Panc1 (cell line): Measurements from ENCODE around the gene TCEA3. TPM values are rescaled to one million over a fixed set of nuclear protein-coding genes. Genes with fewer than 3 reads are reported as not detected.

Experiments used
- ATAC-seq: fragments of 200-7000 bp; cut with Tn5 transposase; 2 replicates; pipeline ENCODE4 v1.9.1; 2020; ENCODE audit warnings: mild to moderate bottlenecking, moderate library complexity
- BruUV-seq: library from RNA; stranded (reverse); fragments of 400-500 nt; replicated peaks from 2 replicates; lab custom pipeline; 2021; lab: Mats Ljungman, UMichigan
- CTCF ChIA-PET: fragments of 300-600 bp; sonication (Branson Sonifier 250); formaldehyde crosslinking; loops from one replicate; lab custom pipeline; 2022; ENCODE audit warnings: antibody characterized with exemption; lab: Charles Lee
- POLR2A ChIA-PET: fragments of 300-600 bp; sonication (Branson Sonifier 250); formaldehyde crosslinking; loops from one replicate; lab custom pipeline; 2022; ENCODE audit warnings: antibody characterized with exemption; lab: Charles Lee
- DNase-seq: peaks from one replicate; pipeline ENCODE4 v3.0.0-alpha.2; 2010; ENCODE audit warnings: low read depth, low spot score
- H3K27ac ChIP-seq: 2 replicates; pipeline ENCODE4 v1.5.1; 2011; ENCODE audit warnings: mild to moderate bottlenecking, low read length, inconsistent platforms
- H3K27me3 ChIP-seq: fragments of 200-500 bp; sonication (Bioruptor generic); 2 replicates; pipeline ENCODE4 v1.6.0; 2014; ENCODE audit warnings: low read length, inconsistent platforms; ENCODE audit not compliant: control insufficient read depth, insufficient read depth
- H3K36me3 ChIP-seq: fragments of 200-500 bp; sonication (Bioruptor generic); 2 replicates; pipeline ENCODE4 v1.5.1; 2014; ENCODE audit warnings: inconsistent platforms, mild to moderate bottlenecking, low read length, moderate library complexity; ENCODE audit not compliant: control insufficient read depth, insufficient read depth
- H3K4me1 ChIP-seq: 2 replicates; pipeline ENCODE4 v1.5.1; 2011; ENCODE audit warnings: inconsistent platforms, mild to moderate bottlenecking, low read length, moderate library complexity; ENCODE audit not compliant: control insufficient read depth, insufficient read depth
- H3K4me3 ChIP-seq, 2 experiments: 2 replicates each; pipeline ENCODE4 v1.5.1; 2011 to 2012; ENCODE audit warnings: low read depth in 2 of 2, low read length in 2 of 2, mild to moderate bottlenecking in 2 of 2, inconsistent platforms in 1 of 2, moderate library complexity in 1 of 2
- H3K9me3 ChIP-seq: fragments of 200-500 bp; sonication (Bioruptor generic); 2 replicates; pipeline ENCODE4 v1.5.1; 2014; ENCODE audit warnings: low read depth, mild to moderate bottlenecking, inconsistent platforms, low read length, moderate library complexity; ENCODE audit not compliant: control insufficient read depth, insufficient read depth
- POLR2AphosphoS5 ChIP-seq: IDR thresholded peaks from 2 replicates; pipeline ENCODE4 v1.6.1; 2012; ENCODE audit warnings: mild to moderate bottlenecking, low read depth, low read length, moderate library complexity
- SIN3A ChIP-seq: IDR thresholded peaks from 2 replicates; pipeline ENCODE4 v1.6.1; 2012; ENCODE audit warnings: low read depth, mild to moderate bottlenecking, low read length, moderate library complexity, borderline replicate concordance; ENCODE audit not compliant: insufficient read depth
- TCF7L2 ChIP-seq: IDR thresholded peaks from 2 replicates; pipeline ENCODE4 v1.6.1; 2011; ENCODE audit warnings: mild to moderate bottlenecking, low read depth, low read length, inconsistent platforms
- in situ Hi-C: cut with HindIII; loops from 2 replicates; pipeline ENCODE4 v1.10.0; 2016; ENCODE audit warnings: low sequenced_read_pairs, low pct_unique_long_range_greater_than_20kb
- intact Hi-C: fragments of 100-400 bp; cut with micrococcal nuclease; formaldehyde crosslinking; loops from one replicate; pipeline ENCODE4 v1.10.0; 2022; ENCODE audit not compliant: unreplicated experiment
- total RNA-seq: library from RNA; stranded (reverse); gene quantifications from one replicate; pipeline ENCODE4 v1.2.1, GENCODE V29; 2021; ENCODE audit not compliant: unreplicated experiment
- TF ChIP-seq, protein P1 (sequence below): fragments of 450-650 bp; IDR thresholded peaks from 2 replicates; pipeline ENCODE4 v1.5.1; 2017; ENCODE audit warnings: mild to moderate bottlenecking
- TF ChIP-seq, protein P2 (sequence below), 2 experiments: IDR thresholded peaks; 2 replicates each; pipeline ENCODE4 v1.6.1; 2011 to 2012; ENCODE audit warnings: low read depth in 2 of 2, control low read depth in 1 of 2, low read length in 1 of 2, mild to moderate bottlenecking in 1 of 2, moderate library complexity in 1 of 2; ENCODE audit not compliant: insufficient read depth in 1 of 2

Gene TCEA3
- total RNA-seq, 1 experiment from 2014 or later = 8.3 TPM

- H3K36me3 ChIP-seq = no peaks in the 10 kb centered on the region
- peaks cover 13% of the 10 kb centered on the region for H3K4me1 ChIP-seq
- POLR2A ChIA-PET = interaction anchor here (0.7 to 0.8 kb wide), 2 partner anchors 27 to 77 kb away, joined by 3 read pairs; partner anchors contain the start of gene HNRNPR
- in situ Hi-C loops (no loop called here), intact Hi-C loops (no loop called here)
- CTCF ChIA-PET = no interaction called here
- TF ChIP-seq, protein P1, sequence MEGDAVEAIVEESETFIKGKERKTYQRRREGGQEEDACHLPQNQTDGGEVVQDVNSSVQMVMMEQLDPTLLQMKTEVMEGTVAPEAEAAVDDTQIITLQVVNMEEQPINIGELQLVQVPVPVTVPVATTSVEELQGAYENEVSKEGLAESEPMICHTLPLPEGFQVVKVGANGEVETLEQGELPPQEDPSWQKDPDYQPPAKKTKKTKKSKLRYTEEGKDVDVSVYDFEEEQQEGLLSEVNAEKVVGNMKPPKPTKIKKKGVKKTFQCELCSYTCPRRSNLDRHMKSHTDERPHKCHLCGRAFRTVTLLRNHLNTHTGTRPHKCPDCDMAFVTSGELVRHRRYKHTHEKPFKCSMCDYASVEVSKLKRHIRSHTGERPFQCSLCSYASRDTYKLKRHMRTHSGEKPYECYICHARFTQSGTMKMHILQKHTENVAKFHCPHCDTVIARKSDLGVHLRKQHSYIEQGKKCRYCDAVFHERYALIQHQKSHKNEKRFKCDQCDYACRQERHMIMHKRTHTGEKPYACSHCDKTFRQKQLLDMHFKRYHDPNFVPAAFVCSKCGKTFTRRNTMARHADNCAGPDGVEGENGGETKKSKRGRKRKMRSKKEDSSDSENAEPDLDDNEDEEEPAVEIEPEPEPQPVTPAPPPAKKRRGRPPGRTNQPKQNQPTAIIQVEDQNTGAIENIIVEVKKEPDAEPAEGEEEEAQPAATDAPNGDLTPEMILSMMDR = no peak
- TF ChIP-seq TCF7L2 (no peak), POLR2AphosphoS5 (no peak)
- TF ChIP-seq, protein P2, sequence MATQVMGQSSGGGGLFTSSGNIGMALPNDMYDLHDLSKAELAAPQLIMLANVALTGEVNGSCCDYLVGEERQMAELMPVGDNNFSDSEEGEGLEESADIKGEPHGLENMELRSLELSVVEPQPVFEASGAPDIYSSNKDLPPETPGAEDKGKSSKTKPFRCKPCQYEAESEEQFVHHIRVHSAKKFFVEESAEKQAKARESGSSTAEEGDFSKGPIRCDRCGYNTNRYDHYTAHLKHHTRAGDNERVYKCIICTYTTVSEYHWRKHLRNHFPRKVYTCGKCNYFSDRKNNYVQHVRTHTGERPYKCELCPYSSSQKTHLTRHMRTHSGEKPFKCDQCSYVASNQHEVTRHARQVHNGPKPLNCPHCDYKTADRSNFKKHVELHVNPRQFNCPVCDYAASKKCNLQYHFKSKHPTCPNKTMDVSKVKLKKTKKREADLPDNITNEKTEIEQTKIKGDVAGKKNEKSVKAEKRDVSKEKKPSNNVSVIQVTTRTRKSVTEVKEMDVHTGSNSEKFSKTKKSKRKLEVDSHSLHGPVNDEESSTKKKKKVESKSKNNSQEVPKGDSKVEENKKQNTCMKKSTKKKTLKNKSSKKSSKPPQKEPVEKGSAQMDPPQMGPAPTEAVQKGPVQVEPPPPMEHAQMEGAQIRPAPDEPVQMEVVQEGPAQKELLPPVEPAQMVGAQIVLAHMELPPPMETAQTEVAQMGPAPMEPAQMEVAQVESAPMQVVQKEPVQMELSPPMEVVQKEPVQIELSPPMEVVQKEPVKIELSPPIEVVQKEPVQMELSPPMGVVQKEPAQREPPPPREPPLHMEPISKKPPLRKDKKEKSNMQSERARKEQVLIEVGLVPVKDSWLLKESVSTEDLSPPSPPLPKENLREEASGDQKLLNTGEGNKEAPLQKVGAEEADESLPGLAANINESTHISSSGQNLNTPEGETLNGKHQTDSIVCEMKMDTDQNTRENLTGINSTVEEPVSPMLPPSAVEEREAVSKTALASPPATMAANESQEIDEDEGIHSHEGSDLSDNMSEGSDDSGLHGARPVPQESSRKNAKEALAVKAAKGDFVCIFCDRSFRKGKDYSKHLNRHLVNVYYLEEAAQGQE (IDR thresholded peaks at IDR 0.05; ENCODE audit: insufficient read depth in 1 of 2, low read depth in 2 of 2, low read length in 1 of 2) = no peak
- BruUV-seq = no TSS peak
- no peak overlapping the region for H3K4me3 ChIP-seq
- ATAC-seq = no peak
- no peak overlapping the region for H3K27ac ChIP-seq
- DNase-seq = no peak
- H3K27me3 ChIP-seq = no peaks in the 10 kb centered on the region
- no peaks in the 10 kb centered on the region for H3K9me3 ChIP-seq
Measured at GRCh38 chr1:23421343-23421742, 3.2 kb downstream of the TCEA3 start.

DNA sequence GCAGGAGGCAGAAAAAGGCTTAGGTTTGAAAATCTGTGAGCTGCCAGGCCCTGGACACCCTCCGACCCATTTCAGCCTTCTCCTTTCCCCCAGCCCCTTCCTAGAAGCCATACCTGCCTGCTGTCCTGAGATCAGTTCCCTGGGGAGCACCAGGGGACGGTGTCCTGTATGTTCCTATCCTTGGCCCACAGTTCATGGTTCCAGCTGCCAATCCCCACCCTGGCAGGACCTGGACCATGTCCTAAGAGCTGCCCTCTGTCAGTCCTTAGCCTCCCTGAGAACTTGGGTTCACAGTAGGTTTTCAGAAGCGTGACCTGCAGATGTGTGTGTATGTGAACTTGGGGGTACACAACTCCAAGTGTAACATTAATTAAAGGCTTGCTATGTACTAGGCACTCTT lies 3.8 kb downstream of the TCEA3 start:
- no peaks in the 10 kb centered on the region for H3K27me3 ChIP-seq
- no peaks in the 10 kb centered on the region for H3K36me3 ChIP-seq
- DNase-seq (no peak), ATAC-seq (no peak)
- no peak overlapping the region for H3K4me3 ChIP-seq
- in situ Hi-C loops (no loop called here), intact Hi-C loops (no loop called here)
- H3K9me3 ChIP-seq = no peaks in the 10 kb centered on the region
- no peak overlapping the region for H3K27ac ChIP-seq
- POLR2A ChIA-PET = interaction anchor here (0.8 kb wide), 1 partner anchor 76 kb away, joined by 3 read pairs; the partner anchor contains the start of gene HNRNPR
- CTCF ChIA-PET = no interaction called here
- H3K4me1 ChIP-seq = peaks cover 13% of the 10 kb centered on the region
- BruUV-seq = no TSS peak
- TF ChIP-seq TCF7L2 (no peak), SIN3A (no peak), POLR2AphosphoS5 (no peak)
- TF ChIP-seq, protein P2 (IDR thresholded peaks at IDR 0.05; ENCODE audit: insufficient read depth in 1 of 2, low read depth in 2 of 2, low read length in 1 of 2) = no peak
- TF ChIP-seq, protein P1 = no peak
